Bronchial epithelial cell (primary cell): Measurements from ENCODE around the gene SURF2. TPM values are rescaled to one million over a fixed set of nuclear protein-coding genes. Genes with fewer than 3 reads are reported as not detected.
A peak's percentile ranks its signal among the peaks of the same experiment; 100 is the strongest.

Source experiments
- DNase-seq: peaks from one replicate; pipeline ENCODE4 v3.0.0-alpha.2; 2010; ENCODE audit warnings: low read depth
- FAIRE-seq: peaks from 2 replicates; lab custom pipeline; 2011; peaks lifted over from hg19 to GRCh38; lab: Jason Lieb, UNC
- H3K27me3 ChIP-seq: 2 replicates; pipeline ENCODE4 v1.5.1; 2011; ENCODE audit warnings: low read length; ENCODE audit not compliant: control insufficient read depth, insufficient read depth
- H3K36me3 ChIP-seq: 2 replicates; pipeline ENCODE4 v1.5.1; 2011; ENCODE audit warnings: low read length; ENCODE audit not compliant: control insufficient read depth, insufficient read depth
- H3K4me3 ChIP-seq: 2 replicates; pipeline ENCODE4 v1.5.1; 2011; ENCODE audit warnings: mild to moderate bottlenecking, low read depth, low read length, control low read depth
- total RNA-seq: library from RNA; depleted of rRNA; stranded (reverse); fragments of >200 nt; gene quantifications from 2 replicates; pipeline ENCODE4 v1.2.1, GENCODE V29; 2014
- TF ChIP-seq, protein P1 (sequence below): IDR thresholded peaks from 2 replicates; pipeline ENCODE4 v1.5.1; 2011; ENCODE audit warnings: mild to moderate bottlenecking, moderate library complexity, low read length, control low read depth, inconsistent platforms; ENCODE audit not compliant: insufficient read depth, severe bottlenecking

The SURF2 gene
- total RNA-seq, 1 donor from 2014 or later, result 46.6 TPM

DNA sequence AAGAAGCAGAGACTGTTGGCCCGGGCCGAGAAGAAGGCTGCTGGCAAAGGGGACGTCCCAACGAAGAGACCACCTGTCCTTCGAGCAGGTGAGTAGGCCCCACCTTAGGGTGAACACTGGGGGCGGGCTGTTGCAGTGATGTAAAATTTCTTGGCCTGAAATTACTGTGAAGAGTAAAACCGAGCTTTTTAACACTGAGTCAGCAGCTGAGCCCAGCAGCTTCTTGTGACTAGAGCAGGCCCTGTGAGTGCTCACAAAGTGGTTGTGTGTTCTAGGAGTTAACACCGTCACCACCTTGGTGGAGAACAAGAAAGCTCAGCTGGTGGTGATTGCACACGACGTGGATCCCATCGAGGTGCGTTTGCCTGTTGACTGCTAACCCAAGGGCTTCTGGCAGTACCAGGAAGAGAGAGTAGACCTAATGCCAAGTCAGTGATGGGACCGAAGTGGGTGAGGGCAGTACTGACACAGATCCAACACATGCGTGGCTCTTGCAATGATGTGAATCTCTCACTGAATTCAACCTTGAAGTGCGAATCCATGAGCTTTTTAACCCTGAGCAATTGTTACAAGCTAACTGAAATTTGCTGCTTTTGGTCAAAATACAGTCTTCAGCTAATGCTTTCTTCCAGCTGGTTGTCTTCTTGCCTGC, 6.3 kb upstream of the SURF2 start:
- no peak for DNase-seq

GRCh38 chr9:133351526-133351907, 4.8 kb upstream of the SURF2 start:
- Histone ChIP-seq H3K27me3 (no peaks in the 10 kb centered on the region), H3K36me3 (peaks cover 21% of the 10 kb centered on the region), H3K4me3 (no peak overlapping the region)
- FAIRE-seq (no peak), DNase-seq (no peak)
- TF ChIP-seq, protein P1, sequence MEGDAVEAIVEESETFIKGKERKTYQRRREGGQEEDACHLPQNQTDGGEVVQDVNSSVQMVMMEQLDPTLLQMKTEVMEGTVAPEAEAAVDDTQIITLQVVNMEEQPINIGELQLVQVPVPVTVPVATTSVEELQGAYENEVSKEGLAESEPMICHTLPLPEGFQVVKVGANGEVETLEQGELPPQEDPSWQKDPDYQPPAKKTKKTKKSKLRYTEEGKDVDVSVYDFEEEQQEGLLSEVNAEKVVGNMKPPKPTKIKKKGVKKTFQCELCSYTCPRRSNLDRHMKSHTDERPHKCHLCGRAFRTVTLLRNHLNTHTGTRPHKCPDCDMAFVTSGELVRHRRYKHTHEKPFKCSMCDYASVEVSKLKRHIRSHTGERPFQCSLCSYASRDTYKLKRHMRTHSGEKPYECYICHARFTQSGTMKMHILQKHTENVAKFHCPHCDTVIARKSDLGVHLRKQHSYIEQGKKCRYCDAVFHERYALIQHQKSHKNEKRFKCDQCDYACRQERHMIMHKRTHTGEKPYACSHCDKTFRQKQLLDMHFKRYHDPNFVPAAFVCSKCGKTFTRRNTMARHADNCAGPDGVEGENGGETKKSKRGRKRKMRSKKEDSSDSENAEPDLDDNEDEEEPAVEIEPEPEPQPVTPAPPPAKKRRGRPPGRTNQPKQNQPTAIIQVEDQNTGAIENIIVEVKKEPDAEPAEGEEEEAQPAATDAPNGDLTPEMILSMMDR, result no peak

More for the DNA sequence above, 6.3 kb upstream of the SURF2 start:
- H3K4me3 ChIP-seq, result no peak overlapping the region
- H3K27me3 ChIP-seq, result no peaks in the 10 kb centered on the region
- peaks cover 27% of the 10 kb centered on the region for H3K36me3 ChIP-seq
- TF ChIP-seq, protein P1, result no peak
- no peak for FAIRE-seq

- DNase-seq, result peak; percentile 70
- TF ChIP-seq, protein P1, result peak; percentile 86
- no peak for FAIRE-seq
- Histone ChIP-seq H3K4me3 (no peak overlapping the region), H3K27me3 (no peaks in the 10 kb centered on the region), H3K36me3 (peaks cover 21% of the 10 kb centered on the region)
Observed at GRCh38 chr9:133351908-133352634, 4.3 kb upstream of the SURF2 start.

- TF ChIP-seq, protein P1, result no peak
Observed at GRCh38 chr9:133352635-133353340, 3.6 kb upstream of the SURF2 start.

DNA sequence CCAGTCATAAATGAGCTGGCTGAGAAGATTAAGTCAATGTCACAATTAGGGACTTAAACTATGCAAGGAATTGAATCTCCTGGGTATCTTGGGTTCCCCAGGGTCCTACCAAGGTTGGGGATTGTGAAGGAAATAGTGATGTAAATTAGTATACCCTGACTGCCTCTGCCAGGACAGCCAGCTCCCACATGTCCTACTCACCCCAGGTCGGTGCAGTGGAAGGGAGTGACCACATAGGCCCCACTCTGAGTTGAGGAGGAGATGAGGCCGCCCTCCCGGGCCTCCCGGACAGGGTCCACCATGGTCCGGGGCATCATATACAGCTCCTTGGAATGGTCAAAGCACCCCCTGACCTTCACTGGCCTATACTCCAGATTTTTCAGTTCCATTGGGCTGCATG, 2.8 kb upstream of the SURF2 start:
- no peak for DNase-seq
- Histone ChIP-seq H3K27me3 (no peaks in the 10 kb centered on the region), H3K4me3 (no peak overlapping the region), H3K36me3 (peaks cover 26% of the 10 kb centered on the region)
- FAIRE-seq, result no peak
- TF ChIP-seq, protein P1, result no peak

More at GRCh38 chr9:133352635-133353340, 3.6 kb upstream of the SURF2 start:
- FAIRE-seq (no peak), DNase-seq (no peak)
- no peaks in the 10 kb centered on the region for H3K27me3 ChIP-seq
- peaks cover 25% of the 10 kb centered on the region for H3K36me3 ChIP-seq
- no peak overlapping the region for H3K4me3 ChIP-seq
